Smooth muscle cell (in vitro differentiated cells): Measurements from ENCODE around the gene KRT75. TPM values are rescaled to one million over a fixed set of nuclear protein-coding genes. Genes with fewer than 3 reads are reported as not detected.
A peak's percentile ranks its signal among the peaks of the same experiment; 100 is the strongest.

Source experiments
- DNase-seq: peaks from one replicate; lab custom pipeline; 2025; ENCODE audit not compliant: unreplicated experiment; lab: John Stamatoyannopoulos, UW
- H2AFZ ChIP-seq: fragments of 200-600 bp; sonication (generic); 2 replicates; pipeline ENCODE4 v1.6.0; 2016; ENCODE audit warnings: antibody characterized with exemption, low read depth, mild to moderate bottlenecking
- H3F3A ChIP-seq: fragments of 200-600 bp; sonication (generic); 2 replicates; pipeline ENCODE4 v1.6.0; 2017; ENCODE audit warnings: antibody characterized with exemption, low read depth
- H3K27ac ChIP-seq: fragments of 200-600 bp; sonication (generic); 2 replicates; pipeline ENCODE4 v1.5.1; 2016; ENCODE audit warnings: low read depth, mild to moderate bottlenecking
- H3K27me3 ChIP-seq: fragments of 200-600 bp; sonication (generic); 2 replicates; pipeline ENCODE4 v1.6.1; 2016; ENCODE audit warnings: low read depth, mild to moderate bottlenecking
- H3K36me3 ChIP-seq: fragments of 200-600 bp; sonication (generic); 2 replicates; pipeline ENCODE4 v1.5.1; 2016; ENCODE audit warnings: low read depth
- H3K4me1 ChIP-seq: fragments of 200-600 bp; sonication (generic); 2 replicates; pipeline ENCODE4 v1.5.1; 2016; ENCODE audit warnings: low read depth
- H3K4me2 ChIP-seq: fragments of 200-600 bp; sonication (generic); 2 replicates; pipeline ENCODE4 v1.6.0; 2016; ENCODE audit warnings: mild to moderate bottlenecking
- H3K4me3 ChIP-seq: fragments of 200-600 bp; sonication (generic); 2 replicates; pipeline ENCODE4 v1.5.1; 2016; ENCODE audit warnings: mild to moderate bottlenecking
- H3K79me2 ChIP-seq: fragments of 200-600 bp; sonication (generic); 2 replicates; pipeline ENCODE4 v1.6.0; 2016; ENCODE audit warnings: low read depth, mild to moderate bottlenecking
- H3K9ac ChIP-seq: fragments of 200-600 bp; sonication (generic); 2 replicates; pipeline ENCODE4 v1.6.0; 2016; ENCODE audit warnings: low read depth
- H3K9me3 ChIP-seq: fragments of 200-600 bp; sonication (generic); replicated peaks from 2 replicates; pipeline ENCODE4 v1.5.1; 2016; ENCODE audit warnings: low read depth
- H4K20me1 ChIP-seq: fragments of 200-600 bp; sonication (generic); 2 replicates; pipeline ENCODE4 v1.6.0; 2016; ENCODE audit warnings: low read depth
- CTCF ChIP-seq: fragments of 200-600 bp; sonication (generic); IDR thresholded peaks from 2 replicates; pipeline ENCODE4 v1.5.1; 2017; ENCODE audit warnings: borderline replicate concordance, mild to moderate bottlenecking, antibody characterized with exemption; ENCODE audit not compliant: insufficient read depth, poor library complexity, severe bottlenecking
- WGBS: methylation state at CpG from one replicate; pipeline ENCODE4 v1.1.7; 2016; ENCODE audit warnings: low lambda C conversion rate; 5-methylcytosine and 5-hydroxymethylcytosine counted together
- polyA plus RNA-seq: library from polyadenylated mRNA; unstranded; fragments of >200 nt; fragmentation: Nextera tagmentation; extraction: Ambion mirVana; gene quantifications from 2 replicates; pipeline ENCODE4 v1.2.1, GENCODE V29; 2016
- total RNA-seq: library from RNA; depleted of rRNA; stranded (reverse); fragments of >200 nt; gene quantifications from 2 replicates; pipeline ENCODE4 v1.2.3, GENCODE V29; 2014

The KRT75 gene
- total and polyA plus RNA-seq, 2 experiments from 2014 or later = 0.37 to 1.9 TPM

GRCh38 chr12:52436000-52436827, 2.0 kb upstream of the KRT75 start:
- H3K9me3 ChIP-seq = no peaks in the 10 kb centered on the region
- no peak for TF ChIP-seq CTCF
- no peaks in the 10 kb centered on the region for H4K20me1 ChIP-seq
- H3K9ac ChIP-seq = no peak overlapping the region
- H3K4me1 ChIP-seq = peaks cover 6% of the 10 kb centered on the region
- no peaks in the 10 kb centered on the region for H3K36me3 ChIP-seq
- no peak overlapping the region for H2AFZ ChIP-seq
- H3K4me2 ChIP-seq = no peak overlapping the region
- peaks cover 19% of the 10 kb centered on the region for H3K27me3 ChIP-seq
- no peak overlapping the region for H3K4me3 ChIP-seq
- peak overlapping the region; percentile 1 for H3K27ac ChIP-seq
- peaks cover 11% of the 10 kb centered on the region for H3F3A ChIP-seq
- no peak for DNase-seq
- no peaks in the 10 kb centered on the region for H3K79me2 ChIP-seq
- 55% methylated on average over 9 of the region's 9 CpGs for WGBS

DNA sequence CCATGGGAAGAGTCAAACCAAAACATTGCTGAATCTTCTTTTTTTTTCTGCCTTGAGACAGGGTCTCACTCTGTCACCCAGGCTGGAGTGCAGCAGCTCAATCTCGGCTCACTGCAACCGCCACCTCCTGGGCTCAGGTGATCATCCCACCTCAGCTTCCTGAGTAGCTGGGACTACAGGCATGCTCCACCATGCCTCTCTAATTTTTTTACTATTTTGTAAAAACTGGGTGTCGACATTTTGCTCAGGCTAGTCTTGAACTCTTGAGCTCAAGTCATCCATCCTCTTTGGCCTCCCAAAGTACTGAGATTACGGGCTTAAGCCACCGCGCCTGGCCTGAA, 1.5 kb upstream of the KRT75 start:
- Histone ChIP-seq H4K20me1 (no peaks in the 10 kb centered on the region), H3K4me3 (no peak overlapping the region), H3F3A (peaks cover 11% of the 10 kb centered on the region), H2AFZ (no peak overlapping the region), H3K79me2 (no peaks in the 10 kb centered on the region), H3K27me3 (peaks cover 25% of the 10 kb centered on the region), H3K9me3 (no peaks in the 10 kb centered on the region), H3K4me1 (peaks cover 3% of the 10 kb centered on the region), H3K36me3 (no peaks in the 10 kb centered on the region), H3K9ac (no peak overlapping the region), H3K4me2 (no peak overlapping the region), H3K27ac (peak overlapping the region; percentile 1)
- no peak for DNase-seq
- TF ChIP-seq CTCF = no peak
- 48% methylated on average over 6 of the region's 6 CpGs for WGBS

DNA sequence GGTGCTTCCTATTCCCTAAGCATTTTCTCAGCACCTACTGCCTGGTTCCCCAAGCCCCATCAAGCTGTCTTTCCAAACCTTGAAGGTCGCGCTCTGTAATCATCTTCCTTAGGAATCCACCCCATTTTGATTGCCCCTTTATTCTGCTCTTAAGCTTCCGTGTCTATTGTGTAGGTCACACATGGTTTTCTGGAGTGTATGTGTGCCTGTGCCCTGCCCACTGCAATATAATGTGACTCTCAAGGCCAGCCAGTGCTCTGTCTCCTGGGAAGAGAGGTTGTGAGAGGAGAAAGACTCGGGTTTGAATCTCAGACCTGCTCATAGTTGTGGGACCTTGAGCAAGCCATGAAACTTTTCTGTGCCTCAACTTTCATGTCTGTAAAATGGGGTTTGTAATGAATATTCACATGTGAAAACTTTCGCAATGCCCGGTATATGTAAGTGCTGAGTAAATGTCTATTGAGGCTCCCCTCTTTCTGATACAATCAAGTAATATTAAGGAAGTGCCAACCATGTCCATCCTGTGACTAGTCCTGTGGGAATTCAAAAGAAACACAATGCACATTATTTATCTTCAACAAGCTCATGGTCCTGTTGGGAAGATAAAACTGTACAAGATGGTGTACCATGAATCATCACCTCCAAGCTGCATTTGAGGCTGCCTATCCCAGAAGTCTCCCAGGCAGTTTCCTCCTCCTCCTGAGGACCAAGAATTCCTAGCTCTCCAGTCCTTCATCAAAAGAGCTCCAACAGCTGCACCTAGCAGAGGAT, 774 bp upstream of the KRT75 start:
- no peaks in the 10 kb centered on the region for H3K9me3 ChIP-seq
- no peak for DNase-seq

More for the DNA sequence above, 774 bp upstream of the KRT75 start:
- no peak overlapping the region for H3K27ac ChIP-seq
- 95% methylated on average over 6 of the region's 6 CpGs for WGBS
- H3K79me2 ChIP-seq = no peaks in the 10 kb centered on the region
- H3F3A ChIP-seq = peaks cover 8% of the 10 kb centered on the region
- no peaks in the 10 kb centered on the region for H3K36me3 ChIP-seq
- H3K4me1 ChIP-seq = no peaks in the 10 kb centered on the region
- no peak overlapping the region for H3K9ac ChIP-seq
- no peak overlapping the region for H2AFZ ChIP-seq
- H3K4me2 ChIP-seq = no peak overlapping the region
- H3K4me3 ChIP-seq = no peak overlapping the region
- no peaks in the 10 kb centered on the region for H4K20me1 ChIP-seq
- no peak for TF ChIP-seq CTCF
- peaks cover 28% of the 10 kb centered on the region for H3K27me3 ChIP-seq
